Measurements from ENCODE around the gene DACH2. TPM values are rescaled to one million over a fixed set of nuclear protein-coding genes. Genes with fewer than 3 reads are reported as not detected.

DACH2 gene
- total RNA-seq, 6 experiments from 2014 or later, result not detected

DNA sequence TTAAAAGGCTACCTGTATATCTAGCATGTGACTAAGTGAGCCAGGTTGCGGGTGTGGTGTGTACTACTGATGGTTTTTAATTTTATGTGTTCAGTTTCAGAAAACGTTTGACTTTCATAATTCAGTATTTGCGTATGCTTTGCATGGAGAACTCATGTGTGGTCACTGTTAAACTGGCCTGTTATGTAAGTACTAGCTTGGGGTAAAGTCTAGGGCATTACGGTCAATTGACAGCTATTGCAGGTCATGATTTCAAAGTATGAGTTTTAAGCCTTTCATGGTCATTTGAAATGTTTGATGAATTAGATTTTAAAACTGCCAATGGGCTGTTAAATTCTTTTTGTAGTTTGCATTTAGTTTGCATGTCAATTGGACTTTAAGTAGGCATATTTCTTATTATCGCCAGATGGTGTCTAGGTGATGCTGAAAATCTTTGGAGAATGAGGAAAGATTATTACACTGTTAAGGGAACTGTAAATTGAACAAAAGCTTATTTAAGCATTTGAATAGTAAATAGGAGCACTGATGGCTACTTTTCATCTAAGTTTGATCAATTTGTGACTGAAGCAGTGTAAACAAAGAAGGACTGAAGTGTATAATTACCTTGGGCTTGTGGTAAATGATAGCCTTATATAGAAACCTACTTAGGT is 563.4 kb downstream of the DACH2 start:
- WGBS (ENCODE audit: insufficient coverage, low coverage, low lambda C conversion rate, missing lambda C conversion rate), result 48% methylated on average over 5 of the region's 5 CpGs
- Histone ChIP-seq H3K9me3 (no peaks in the 10 kb centered on the region), H3K4me3 (no peak overlapping the region), H3K36me3 (no peaks in the 10 kb centered on the region), H3K4me1 (no peaks in the 10 kb centered on the region), H3K27ac (no peak overlapping the region), H3K27me3 (no peaks in the 10 kb centered on the region)
- TF ChIP-seq POLR2A (IDR thresholded peaks at IDR 0.05), result no peak
- TF ChIP-seq, protein P1, sequence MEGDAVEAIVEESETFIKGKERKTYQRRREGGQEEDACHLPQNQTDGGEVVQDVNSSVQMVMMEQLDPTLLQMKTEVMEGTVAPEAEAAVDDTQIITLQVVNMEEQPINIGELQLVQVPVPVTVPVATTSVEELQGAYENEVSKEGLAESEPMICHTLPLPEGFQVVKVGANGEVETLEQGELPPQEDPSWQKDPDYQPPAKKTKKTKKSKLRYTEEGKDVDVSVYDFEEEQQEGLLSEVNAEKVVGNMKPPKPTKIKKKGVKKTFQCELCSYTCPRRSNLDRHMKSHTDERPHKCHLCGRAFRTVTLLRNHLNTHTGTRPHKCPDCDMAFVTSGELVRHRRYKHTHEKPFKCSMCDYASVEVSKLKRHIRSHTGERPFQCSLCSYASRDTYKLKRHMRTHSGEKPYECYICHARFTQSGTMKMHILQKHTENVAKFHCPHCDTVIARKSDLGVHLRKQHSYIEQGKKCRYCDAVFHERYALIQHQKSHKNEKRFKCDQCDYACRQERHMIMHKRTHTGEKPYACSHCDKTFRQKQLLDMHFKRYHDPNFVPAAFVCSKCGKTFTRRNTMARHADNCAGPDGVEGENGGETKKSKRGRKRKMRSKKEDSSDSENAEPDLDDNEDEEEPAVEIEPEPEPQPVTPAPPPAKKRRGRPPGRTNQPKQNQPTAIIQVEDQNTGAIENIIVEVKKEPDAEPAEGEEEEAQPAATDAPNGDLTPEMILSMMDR (IDR thresholded peaks at IDR 0.05), result no peak
- peak in 2 of 4 donors; percentile 57 to 67 for ATAC-seq
- intact Hi-C loops (cut with DNase I), result no loop called here
- DNase-seq, result no peak

DNA sequence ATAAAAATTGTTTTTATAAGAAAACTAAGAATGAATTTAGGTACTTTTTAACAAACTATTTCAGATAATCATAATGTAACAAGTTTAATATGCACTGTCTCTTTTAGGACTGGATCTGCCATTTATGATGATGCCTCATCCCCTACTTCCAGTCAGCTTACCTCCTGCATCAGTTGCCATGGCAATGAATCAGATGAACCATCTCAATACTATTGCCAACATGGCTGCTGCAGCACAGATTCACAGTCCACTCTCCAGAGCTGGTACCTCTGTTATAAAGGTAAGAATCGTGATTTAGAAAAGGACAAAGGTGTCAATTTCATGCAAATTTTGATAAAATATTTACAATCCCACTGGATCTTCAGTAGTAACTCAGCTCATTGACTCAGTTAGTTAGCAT is 566.2 kb downstream of the DACH2 start:
- intact Hi-C loops (cut with DNase I), result no loop called here

DNA sequence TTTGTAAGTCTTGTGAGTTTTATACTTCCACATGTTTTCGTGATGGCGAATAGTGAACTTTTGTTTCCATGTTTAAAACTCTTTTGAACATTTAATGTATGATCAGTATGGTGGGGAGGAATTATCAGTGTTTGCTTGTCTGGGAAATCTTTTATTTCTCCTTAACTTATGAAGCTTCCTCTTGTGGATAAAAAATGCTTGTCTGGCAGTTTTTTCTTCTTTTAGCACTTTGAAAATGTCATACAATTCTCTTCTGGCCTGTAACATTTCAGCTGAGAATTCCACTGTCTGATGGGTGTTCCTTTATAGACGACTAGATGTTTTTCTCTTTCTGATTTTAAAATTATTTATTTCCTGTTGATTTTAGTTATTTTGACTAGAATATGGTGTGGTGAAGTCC is 576.0 kb downstream of the DACH2 start:
- ATAC-seq, result no peak
- no peaks in the 10 kb centered on the region for H3K9me3 ChIP-seq
- H3K4me1 ChIP-seq, result no peaks in the 10 kb centered on the region
- intact Hi-C loops (cut with DNase I), result no loop called here
- no peak overlapping the region for H3K4me3 ChIP-seq
- no peak overlapping the region for H3K27ac ChIP-seq
- no peaks in the 10 kb centered on the region for H3K36me3 ChIP-seq
- no peak for DNase-seq
- H3K27me3 ChIP-seq, result no peaks in the 10 kb centered on the region
- 38% methylated on average over 3 of the region's 3 CpGs for WGBS (ENCODE audit: insufficient coverage, low coverage, low lambda C conversion rate, missing lambda C conversion rate)
- TF ChIP-seq POLR2A (IDR thresholded peaks at IDR 0.05), result no peak

More for the DNA sequence above, 566.2 kb downstream of the DACH2 start:
- no peaks in the 10 kb centered on the region for H3K36me3 ChIP-seq
- H3K27ac ChIP-seq, result no peak overlapping the region
- H3K4me3 ChIP-seq, result no peak overlapping the region
- H3K4me1 ChIP-seq, result no peaks in the 10 kb centered on the region
- ATAC-seq, result no peak
- WGBS (ENCODE audit: insufficient coverage, low coverage, low lambda C conversion rate, missing lambda C conversion rate), result 5% methylated on average over 1 of the region's 1 CpG
- TF ChIP-seq, protein P1 (IDR thresholded peaks at IDR 0.05), result no peak
- no peak for TF ChIP-seq POLR2A (IDR thresholded peaks at IDR 0.05)
- H3K9me3 ChIP-seq, result no peaks in the 10 kb centered on the region
- DNase-seq, result no peak
- peaks cover 0 to 6% of the 10 kb centered on the region in 2 donors for H3K27me3 ChIP-seq

DNA sequence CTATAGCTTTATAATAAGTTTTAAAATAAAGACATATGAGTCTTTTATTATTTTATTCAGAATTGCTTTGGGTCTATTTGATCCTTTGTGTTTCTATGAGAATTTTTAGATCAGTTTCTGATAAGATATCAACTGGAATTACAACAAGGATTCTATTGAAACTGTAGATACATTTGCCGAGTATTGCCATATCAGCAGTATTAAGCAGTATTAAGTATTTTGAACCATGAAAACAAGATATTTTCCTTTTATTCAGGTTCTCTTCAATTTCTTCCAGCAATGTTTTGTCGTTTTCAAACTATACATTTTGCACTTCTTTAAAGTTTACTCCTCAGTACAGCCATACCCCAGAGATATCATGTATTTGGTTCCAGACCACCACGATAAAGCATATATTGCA is 598.8 kb downstream of the DACH2 start:
- no peaks in the 10 kb centered on the region for H3K4me1 ChIP-seq
- intact Hi-C loops (cut with DNase I), result no loop called here
- H3K27me3 ChIP-seq, result no peaks in the 10 kb centered on the region
- no peaks in the 10 kb centered on the region for H3K9me3 ChIP-seq
- H3K27ac ChIP-seq, result no peak overlapping the region
- no peaks in the 10 kb centered on the region for H3K36me3 ChIP-seq
- H3K4me3 ChIP-seq, result no peak overlapping the region
- TF ChIP-seq, protein P1 (IDR thresholded peaks at IDR 0.05), result no peak
- TF ChIP-seq POLR2A (IDR thresholded peaks at IDR 0.05), result no peak
- 51% methylated on average over 3 of the region's 3 CpGs for WGBS (ENCODE audit: insufficient coverage, low coverage, low lambda C conversion rate, missing lambda C conversion rate)
- ATAC-seq, result no peak
- no peak for DNase-seq

DNA sequence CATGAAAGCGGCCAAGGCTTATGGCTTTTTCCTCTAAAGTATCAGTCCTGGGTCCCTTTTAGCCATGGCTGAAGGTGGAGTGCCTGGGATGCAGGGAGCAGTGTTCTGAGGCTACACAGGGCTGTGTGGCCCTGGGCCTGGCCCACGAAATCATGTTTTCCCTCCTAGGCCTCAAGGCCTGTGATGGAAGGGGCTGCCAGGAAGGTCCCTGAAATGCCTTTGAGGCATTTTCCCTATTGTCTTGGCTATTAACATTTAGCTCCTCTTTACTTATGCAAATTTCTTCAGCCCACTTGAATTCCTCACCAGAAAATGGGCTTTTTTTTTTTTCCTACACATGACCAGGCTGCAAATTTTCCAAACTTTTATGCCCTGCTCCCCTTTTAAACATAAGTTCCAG is 657.0 kb downstream of the DACH2 start:
- Histone ChIP-seq H3K27ac (no peak overlapping the region), H3K9me3 (no peaks in the 10 kb centered on the region), H3K27me3 (peaks cover 0 to 3% of the 10 kb centered on the region in 2 donors), H3K4me1 (no peaks in the 10 kb centered on the region), H3K36me3 (no peaks in the 10 kb centered on the region), H3K4me3 (no peak overlapping the region)
- ATAC-seq, result no peak
- no CpG with 5 or more reads among the region's 2 CpGs for WGBS (ENCODE audit: insufficient coverage, low coverage, low lambda C conversion rate, missing lambda C conversion rate)
- intact Hi-C loops (cut with DNase I), result no loop called here
- TF ChIP-seq, protein P1 (IDR thresholded peaks at IDR 0.05), result no peak
- TF ChIP-seq POLR2A (IDR thresholded peaks at IDR 0.05), result no peak
- no peak for DNase-seq
